Transverse colon (tissue), 4 donors: ENCODE results near the gene UBE2U. TPM values are rescaled to one million over a fixed set of nuclear protein-coding genes. Genes with fewer than 3 reads are reported as not detected.

Source experiments
- DNase-seq: peaks from one replicate; pipeline ENCODE4 v3.0.0-alpha.2; 2019
- H3K27ac ChIP-seq, 4 donors: fragments of 200-600 bp; sonication (generic); 2 replicates each; pipeline ENCODE4 v1.5.1; 2016 to 2018; ENCODE audit warnings: inconsistent platforms in 4 of 4
- H3K27me3 ChIP-seq: fragments of 200-600 bp; sonication (generic); 2 replicates; pipeline ENCODE4 v1.5.1; 2017; ENCODE audit warnings: inconsistent platforms
- H3K36me3 ChIP-seq, 4 donors: fragments of 200-600 bp; sonication (generic); 2 replicates each; pipeline ENCODE4 v1.5.1; 2017 to 2019; ENCODE audit warnings: inconsistent platforms in 4 of 4
- H3K4me1 ChIP-seq, 4 donors: fragments of 200-600 bp; sonication (generic); 2 replicates each; pipeline ENCODE4 v1.5.1; 2017 to 2020; ENCODE audit warnings: inconsistent platforms in 4 of 4
- H3K4me3 ChIP-seq, 4 donors: fragments of 200-600 bp; sonication (generic); 1 replicate in 1 of 4; 2 replicates in 3 of 4; pipeline versions ENCODE4 v1.5.1 to v1.6.1; 2017 to 2019; ENCODE audit warnings: inconsistent platforms in 4 of 4
- H3K9me3 ChIP-seq, 2 donors: fragments of 200-600 bp; sonication (generic); 2 replicates each; pipeline ENCODE4 v1.5.1; 2017 to 2019; ENCODE audit warnings: inconsistent platforms in 2 of 2
- EP300 ChIP-seq: sonication (generic); formaldehyde crosslinking; IDR thresholded peaks from one replicate; pipeline ENCODE4 v1.6.1; 2017; ENCODE audit warnings: antibody characterized with exemption, low read depth
- POLR2A ChIP-seq: fragments of 450-650 bp; IDR thresholded peaks from one replicate; pipeline ENCODE4 v1.6.1; 2016; ENCODE audit warnings: antibody characterized with exemption, mild to moderate bottlenecking, moderate library complexity
- POLR2AphosphoS5 ChIP-seq, 3 donors: sonication (generic); formaldehyde crosslinking; IDR thresholded peaks; one replicate each; pipeline ENCODE4 v1.6.1; 2016; ENCODE audit warnings: antibody characterized with exemption in 3 of 3
- WGBS, 2 donors: methylation state at CpG; one replicate each; pipeline ENCODE4 v1.1.5; 2018; ENCODE audit warnings: low coverage in 1 of 2; 5-methylcytosine and 5-hydroxymethylcytosine counted together
- in situ Hi-C, 4 donors: fragments of 200-750 bp; cut with MboI; loops; one replicate each; pipeline versions ENCODE4 v1.15.0 to v1.15.1; 2017; ENCODE audit warnings: low sequenced_read_pairs in 3 of 4, low pct_ligation_motif_present in 1 of 4, low pct_unique_long_range_greater_than_20kb in 1 of 4
- intact Hi-C: fragments of 100-400 bp; cut with DNase I; formaldehyde crosslinking; loops from one replicate; pipeline ENCODE4 v1.15.1; 2023; ENCODE audit warnings: low total_unique reads
- total RNA-seq, 4 donors: library from RNA; depleted of rRNA; stranded (reverse); fragments of >200 nt; gene quantifications; one replicate each; pipeline ENCODE4 v1.1.0, GENCODE V29; 2016
- TF ChIP-seq, protein P1 (sequence below), 5 experiments: fragments of 200-600 bp in 3 of 5; fragments of 450-650 bp in 2 of 5; sonication (generic) in 3 of 5; IDR thresholded peaks; 1 replicate in 2 of 5; 2 replicates in 3 of 5; pipeline ENCODE4 v1.5.1; 2016 to 2017; ENCODE audit warnings: antibody characterized with exemption in 5 of 5, inconsistent platforms in 3 of 5, mild to moderate bottlenecking in 2 of 5, moderate library complexity in 1 of 5

UBE2U gene
- total RNA-seq, 4 donors from 2014 or later, result not detected

DNA sequence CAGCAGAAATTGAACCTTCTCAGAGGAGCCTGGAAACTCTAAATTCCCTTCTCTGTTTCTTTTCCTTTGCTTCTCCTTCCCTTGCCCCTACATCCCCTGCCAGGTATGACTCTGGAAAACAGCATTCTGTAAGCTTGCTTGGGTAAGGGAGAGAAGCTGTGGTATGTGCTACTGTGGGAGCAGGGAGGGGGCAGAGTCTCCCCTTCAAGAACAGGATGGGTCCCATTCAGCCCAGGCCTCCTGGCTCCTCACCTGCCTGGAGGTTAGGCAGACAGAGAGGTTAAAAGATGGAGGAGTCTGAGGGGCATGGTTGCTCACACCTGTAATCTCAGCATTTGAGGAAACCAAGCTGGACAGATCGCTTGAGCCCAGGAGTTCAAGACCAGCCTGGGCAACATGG lies 40.6 kb upstream of the UBE2U start:
- Histone ChIP-seq H3K27ac (no peak overlapping the region), H3K27me3 (no peaks in the 10 kb centered on the region), H3K4me1 (peaks cover 0 to 10% (median 0%) of the 10 kb centered on the region in 4 donors), H3K4me3 (no peak overlapping the region), H3K9me3 (no peaks in the 10 kb centered on the region), H3K36me3 (no peaks in the 10 kb centered on the region)
- in situ Hi-C loops, result no loop called here
- WGBS, 2 donors, result 100% methylated on average over 1 of the region's 1 CpG; no CpG with 5 or more reads in 1 of the 2 donors
- intact Hi-C loops, result no loop called here
- no peak for DNase-seq
- TF ChIP-seq, protein P1, sequence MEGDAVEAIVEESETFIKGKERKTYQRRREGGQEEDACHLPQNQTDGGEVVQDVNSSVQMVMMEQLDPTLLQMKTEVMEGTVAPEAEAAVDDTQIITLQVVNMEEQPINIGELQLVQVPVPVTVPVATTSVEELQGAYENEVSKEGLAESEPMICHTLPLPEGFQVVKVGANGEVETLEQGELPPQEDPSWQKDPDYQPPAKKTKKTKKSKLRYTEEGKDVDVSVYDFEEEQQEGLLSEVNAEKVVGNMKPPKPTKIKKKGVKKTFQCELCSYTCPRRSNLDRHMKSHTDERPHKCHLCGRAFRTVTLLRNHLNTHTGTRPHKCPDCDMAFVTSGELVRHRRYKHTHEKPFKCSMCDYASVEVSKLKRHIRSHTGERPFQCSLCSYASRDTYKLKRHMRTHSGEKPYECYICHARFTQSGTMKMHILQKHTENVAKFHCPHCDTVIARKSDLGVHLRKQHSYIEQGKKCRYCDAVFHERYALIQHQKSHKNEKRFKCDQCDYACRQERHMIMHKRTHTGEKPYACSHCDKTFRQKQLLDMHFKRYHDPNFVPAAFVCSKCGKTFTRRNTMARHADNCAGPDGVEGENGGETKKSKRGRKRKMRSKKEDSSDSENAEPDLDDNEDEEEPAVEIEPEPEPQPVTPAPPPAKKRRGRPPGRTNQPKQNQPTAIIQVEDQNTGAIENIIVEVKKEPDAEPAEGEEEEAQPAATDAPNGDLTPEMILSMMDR (IDR thresholded peaks at IDR 0.05), result no peak
- TF ChIP-seq POLR2A (no peak), POLR2AphosphoS5 (IDR thresholded peaks at IDR 0.05) (no peak), EP300 (no peak)

DNA sequence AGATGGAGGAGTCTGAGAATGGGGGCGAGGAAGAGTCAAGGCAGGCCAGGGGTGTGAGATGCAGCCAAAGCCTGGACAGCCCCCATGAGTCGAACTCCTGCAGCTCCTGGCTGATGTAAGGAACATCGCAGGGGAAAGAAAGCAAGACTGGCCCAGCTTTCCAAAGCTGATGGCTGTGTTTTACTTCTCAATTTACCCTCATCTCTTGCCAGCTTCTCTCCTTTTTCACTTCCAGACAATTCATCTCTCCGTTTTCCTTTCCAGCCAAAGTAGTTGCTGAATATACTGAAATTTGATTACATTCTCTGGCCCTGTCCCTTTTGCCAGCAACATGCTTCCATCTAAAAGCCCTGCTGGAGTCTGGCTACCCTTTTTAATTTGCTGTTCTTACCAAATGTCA lies 40.0 kb upstream of the UBE2U start:
- H3K9me3 ChIP-seq, result no peaks in the 10 kb centered on the region
- intact Hi-C loops (no loop called here), in situ Hi-C loops (no loop called here)
- H3K27me3 ChIP-seq, result no peaks in the 10 kb centered on the region
- H3K36me3 ChIP-seq, result no peaks in the 10 kb centered on the region
- H3K4me1 ChIP-seq, result peaks cover 0 to 10% (median 0%) of the 10 kb centered on the region in 4 donors
- WGBS, 2 donors, result 70 to 76% methylated on average over 4 of the region's 4 CpGs
- no peak for DNase-seq
- no peak overlapping the region for H3K4me3 ChIP-seq
- no peak overlapping the region for H3K27ac ChIP-seq
- TF ChIP-seq POLR2AphosphoS5 (IDR thresholded peaks at IDR 0.05) (no peak), EP300 (no peak), POLR2A (no peak)
- TF ChIP-seq, protein P1 (IDR thresholded peaks at IDR 0.05), result no peak

DNA sequence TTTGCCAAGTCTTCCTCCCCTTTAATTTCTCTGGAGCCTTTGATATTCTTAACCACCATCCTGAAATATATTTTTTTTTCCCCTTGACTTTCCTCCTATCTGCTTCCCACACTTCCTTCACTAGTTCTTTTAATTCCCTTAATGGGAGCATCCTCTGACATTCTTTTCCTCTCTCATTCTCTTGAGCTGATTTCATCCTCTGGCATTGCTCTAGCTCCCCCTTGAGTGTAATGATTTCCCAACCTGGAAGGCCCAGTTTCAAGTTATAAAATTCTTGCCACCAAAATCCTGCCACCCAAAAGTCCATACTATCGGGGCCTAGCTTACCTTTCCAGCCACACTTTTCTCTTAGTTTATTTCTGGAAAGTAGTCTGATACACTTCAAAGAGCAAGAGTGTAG lies 39.5 kb upstream of the UBE2U start:
- Histone ChIP-seq H3K27ac (no peak overlapping the region), H3K36me3 (no peaks in the 10 kb centered on the region), H3K4me3 (no peak overlapping the region), H3K27me3 (no peaks in the 10 kb centered on the region), H3K9me3 (no peaks in the 10 kb centered on the region), H3K4me1 (peaks cover 0 to 10% (median 0%) of the 10 kb centered on the region in 4 donors)
- intact Hi-C loops (no loop called here), in situ Hi-C loops (no loop called here)
- no peak for DNase-seq
- TF ChIP-seq, protein P1 (IDR thresholded peaks at IDR 0.05), result peak in 2 of 5 experiments; percentile 7 to 9
- no peak for TF ChIP-seq POLR2A
- WGBS, 2 donors, result 66 to 67% methylated on average over 1 of the region's 1 CpG

DNA sequence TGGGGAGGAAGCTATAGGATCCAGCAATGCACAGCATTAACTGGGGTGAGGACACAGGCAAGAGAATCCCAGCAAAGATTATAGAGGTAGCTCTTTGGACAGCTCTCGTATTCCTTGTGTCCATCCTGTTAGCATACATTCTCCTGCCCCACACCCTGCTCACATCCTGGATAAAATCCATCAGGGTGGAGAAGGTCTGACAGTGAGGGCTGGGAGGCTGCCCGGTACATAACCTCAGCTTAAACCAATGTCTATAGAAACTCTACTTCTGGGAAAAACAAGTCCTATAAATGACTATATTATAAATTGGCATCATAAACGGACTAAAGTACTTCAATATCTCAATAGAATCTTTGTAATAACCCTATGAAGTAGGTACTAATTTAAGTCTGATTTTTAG lies 36.8 kb upstream of the UBE2U start:
- Histone ChIP-seq H3K4me3 (no peak overlapping the region), H3K27ac (no peak overlapping the region), H3K9me3 (no peaks in the 10 kb centered on the region), H3K36me3 (no peaks in the 10 kb centered on the region), H3K4me1 (peaks cover 0 to 6% (median 2%) of the 10 kb centered on the region in 4 donors), H3K27me3 (no peaks in the 10 kb centered on the region)
- no peak for DNase-seq
- in situ Hi-C loops, result no loop called here
- TF ChIP-seq POLR2A (no peak), EP300 (no peak), POLR2AphosphoS5 (IDR thresholded peaks at IDR 0.05) (no peak)
- TF ChIP-seq, protein P1 (IDR thresholded peaks at IDR 0.05), result no peak
- intact Hi-C loops, result no loop called here
- WGBS, 2 donors, result 80 to 89% methylated on average over 3 of the region's 3 CpGs
